ENCODE results near the gene TPGS2. TPM values are rescaled to one million over a fixed set of nuclear protein-coding genes. Genes with fewer than 3 reads are reported as not detected.

Gene TPGS2
- total and polyA plus RNA-seq, 2 of the 13 experiments (the other 11 are each of a cell fraction or from before 2014, with no cell fraction given), result 73.3 to 137 TPM

DNA sequence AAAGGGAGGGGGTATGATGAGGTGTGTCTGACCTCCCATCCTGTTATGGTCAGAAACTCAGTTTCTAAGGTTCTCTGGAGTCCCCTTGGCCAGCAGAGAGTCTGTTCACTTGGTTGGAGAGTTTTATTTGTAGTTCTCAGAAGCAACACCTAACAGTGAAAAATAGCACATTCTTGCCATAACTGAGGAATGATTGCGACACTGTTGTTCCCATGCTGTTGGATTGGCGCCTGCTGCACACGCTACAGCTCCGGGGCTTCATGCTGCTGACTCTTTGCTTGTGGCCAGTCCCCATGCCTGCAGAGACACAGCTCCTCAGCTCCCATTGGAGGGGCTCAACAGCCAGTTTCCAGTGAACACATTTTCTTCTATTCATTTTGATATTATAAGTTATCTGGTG lies 42.1 kb downstream of the TPGS2 start (continued):
- TF ChIP-seq CEBPB (IDR thresholded peaks at IDR 0.05; ENCODE audit: borderline replicate concordance, low read depth, low read length) (peak; percentile 94), ZMYM4 (CRISPR knock-in tag; IDR thresholded peaks at IDR 0.05) (0 out of 2 replicates have a peak, but pooled peaks have one; percentile 38), ZNF264 (CRISPR knock-in tag; IDR thresholded peaks at IDR 0.05) (peak; percentile 77; the same call in 1 of the 2 replicates), TARDBP (CRISPR knock-in tag; IDR thresholded peaks at IDR 0.05) (0 out of 2 replicates have a peak, but pooled peaks have one; percentile 30)
- TF ChIP-seq, protein P1, sequence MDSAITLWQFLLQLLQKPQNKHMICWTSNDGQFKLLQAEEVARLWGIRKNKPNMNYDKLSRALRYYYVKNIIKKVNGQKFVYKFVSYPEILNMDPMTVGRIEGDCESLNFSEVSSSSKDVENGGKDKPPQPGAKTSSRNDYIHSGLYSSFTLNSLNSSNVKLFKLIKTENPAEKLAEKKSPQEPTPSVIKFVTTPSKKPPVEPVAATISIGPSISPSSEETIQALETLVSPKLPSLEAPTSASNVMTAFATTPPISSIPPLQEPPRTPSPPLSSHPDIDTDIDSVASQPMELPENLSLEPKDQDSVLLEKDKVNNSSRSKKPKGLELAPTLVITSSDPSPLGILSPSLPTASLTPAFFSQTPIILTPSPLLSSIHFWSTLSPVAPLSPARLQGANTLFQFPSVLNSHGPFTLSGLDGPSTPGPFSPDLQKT (CRISPR knock-in tag; IDR thresholded peaks at IDR 0.05; ENCODE audit: borderline replicate concordance), result no peak

DNA sequence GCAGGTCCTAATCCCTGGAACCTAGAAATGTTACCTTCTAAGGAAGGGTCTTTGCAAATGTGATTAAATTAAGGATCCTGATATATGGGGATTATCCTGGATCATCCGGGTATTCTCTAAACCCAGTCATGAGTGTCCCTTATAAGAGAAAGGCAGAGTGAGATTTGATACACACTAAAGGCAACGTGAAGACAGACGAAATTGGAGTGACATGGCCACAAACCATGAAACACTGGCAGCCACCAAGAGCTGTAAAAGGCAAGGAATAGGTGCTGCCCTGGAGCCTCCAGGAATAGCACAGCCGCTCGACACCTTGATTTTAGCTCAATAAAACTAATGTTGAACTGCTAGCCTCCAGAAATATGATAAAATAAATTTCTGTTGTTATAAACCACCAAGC lies 45.0 kb downstream of the TPGS2 start:
- intact Hi-C loops (cut with micrococcal nuclease; ENCODE audit: unreplicated experiment), result no loop called here
- Histone ChIP-seq H3K27ac (ENCODE audit: extremely low read length, insufficient read depth, low read length) (no peak overlapping the region), H3K4me3 (replicated peaks in 1 of 3; ENCODE audit: insufficient read depth in 1 of 3, low read depth in 2 of 3, low read length in 3 of 3) (no peak overlapping the region), H2AFZ (ENCODE audit: low read length) (no peak overlapping the region), H3K9ac (ENCODE audit: insufficient read depth, low read depth, low read length) (no peak overlapping the region), H3K4me2 (ENCODE audit: low read depth, low read length) (no peak overlapping the region), H3K79me2 (ENCODE audit: insufficient read depth, low read length) (no peaks in the 10 kb centered on the region), H3K36me3 (replicated peaks in 1 of 2; ENCODE audit: control insufficient read depth in 1 of 2, insufficient read depth in 2 of 2, low read length in 2 of 2) (no peaks in the 10 kb centered on the region; a peak in 1 of 5 replicates), H3K9me3 (ENCODE audit: low read length) (no peaks in the 10 kb centered on the region), H4K20me1 (ENCODE audit: insufficient read depth, low read length) (no peaks in the 10 kb centered on the region), H3K4me1 (ENCODE audit: insufficient read depth, low read length) (peaks cover 9% of the 10 kb centered on the region), H3K27me3 (ENCODE audit: control insufficient read depth in 1 of 2, insufficient read depth in 2 of 2, low read length in 2 of 2) (no peaks in the 10 kb centered on the region)
- FAIRE-seq, result no peak
- no TSS peak for BruUV-seq (replicated peaks)
- 91% methylated on average over 5 of the region's 5 CpGs for WGBS (ENCODE audit: low lambda C conversion rate)
- ChIA-PET POLR2A (no interaction called here), CTCF (ENCODE audit: low intra/inter-chr PET ratio, low total read pairs) (no interaction called here)
- in situ Hi-C loops (cut with HindIII; ENCODE audit: extremely low pct_ligation_motif_present, low pct_unique_long_range_greater_than_20kb), result no loop called here
- no peak for ATAC-seq
- no peak for DNase-seq (ENCODE audit: low spot score)
- TF ChIP-seq MIXL1 (CRISPR knock-in tag; IDR thresholded peaks at IDR 0.05) (no peak), HMG20A (CRISPR knock-in tag; IDR thresholded peaks at IDR 0.05; ENCODE audit: borderline replicate concordance) (no peak), RFX5 (IDR thresholded peaks at IDR 0.05; ENCODE audit: low read depth, low read length) (no peak), ZNF274 (CRISPR knock-in tag; IDR thresholded peaks at IDR 0.05) (no peak), ZFP36L2 (CRISPR knock-in tag; IDR thresholded peaks at IDR 0.05) (no peak), MAFG (CRISPR knock-in tag; IDR thresholded peaks at IDR 0.05) (no peak), AHR (CRISPR knock-in tag; IDR thresholded peaks at IDR 0.05) (no peak)
- TF ChIP-seq, protein P2, sequence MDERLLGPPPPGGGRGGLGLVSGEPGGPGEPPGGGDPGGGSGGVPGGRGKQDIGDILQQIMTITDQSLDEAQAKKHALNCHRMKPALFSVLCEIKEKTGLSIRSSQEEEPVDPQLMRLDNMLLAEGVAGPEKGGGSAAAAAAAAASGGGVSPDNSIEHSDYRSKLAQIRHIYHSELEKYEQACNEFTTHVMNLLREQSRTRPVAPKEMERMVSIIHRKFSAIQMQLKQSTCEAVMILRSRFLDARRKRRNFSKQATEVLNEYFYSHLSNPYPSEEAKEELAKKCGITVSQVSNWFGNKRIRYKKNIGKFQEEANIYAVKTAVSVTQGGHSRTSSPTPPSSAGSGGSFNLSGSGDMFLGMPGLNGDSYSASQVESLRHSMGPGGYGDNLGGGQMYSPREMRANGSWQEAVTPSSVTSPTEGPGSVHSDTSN (CRISPR knock-in tag; IDR thresholded peaks at IDR 0.05), result no peak
- TF ChIP-seq, protein P3, sequence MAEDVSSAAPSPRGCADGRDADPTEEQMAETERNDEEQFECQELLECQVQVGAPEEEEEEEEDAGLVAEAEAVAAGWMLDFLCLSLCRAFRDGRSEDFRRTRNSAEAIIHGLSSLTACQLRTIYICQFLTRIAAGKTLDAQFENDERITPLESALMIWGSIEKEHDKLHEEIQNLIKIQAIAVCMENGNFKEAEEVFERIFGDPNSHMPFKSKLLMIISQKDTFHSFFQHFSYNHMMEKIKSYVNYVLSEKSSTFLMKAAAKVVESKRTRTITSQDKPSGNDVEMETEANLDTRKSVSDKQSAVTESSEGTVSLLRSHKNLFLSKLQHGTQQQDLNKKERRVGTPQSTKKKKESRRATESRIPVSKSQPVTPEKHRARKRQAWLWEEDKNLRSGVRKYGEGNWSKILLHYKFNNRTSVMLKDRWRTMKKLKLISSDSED (CRISPR knock-in tag; IDR thresholded peaks at IDR 0.05), result no peak
- TF ChIP-seq, protein P4, sequence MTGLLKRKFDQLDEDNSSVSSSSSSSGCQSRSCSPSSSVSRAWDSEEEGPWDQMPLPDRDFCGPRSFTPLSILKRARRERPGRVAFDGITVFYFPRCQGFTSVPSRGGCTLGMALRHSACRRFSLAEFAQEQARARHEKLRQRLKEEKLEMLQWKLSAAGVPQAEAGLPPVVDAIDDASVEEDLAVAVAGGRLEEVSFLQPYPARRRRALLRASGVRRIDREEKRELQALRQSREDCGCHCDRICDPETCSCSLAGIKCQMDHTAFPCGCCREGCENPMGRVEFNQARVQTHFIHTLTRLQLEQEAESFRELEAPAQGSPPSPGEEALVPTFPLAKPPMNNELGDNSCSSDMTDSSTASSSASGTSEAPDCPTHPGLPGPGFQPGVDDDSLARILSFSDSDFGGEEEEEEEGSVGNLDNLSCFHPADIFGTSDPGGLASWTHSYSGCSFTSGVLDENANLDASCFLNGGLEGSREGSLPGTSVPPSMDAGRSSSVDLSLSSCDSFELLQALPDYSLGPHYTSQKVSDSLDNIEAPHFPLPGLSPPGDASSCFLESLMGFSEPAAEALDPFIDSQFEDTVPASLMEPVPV (CRISPR knock-in tag; IDR thresholded peaks at IDR 0.05), result no peak
- TF ChIP-seq, protein P5, sequence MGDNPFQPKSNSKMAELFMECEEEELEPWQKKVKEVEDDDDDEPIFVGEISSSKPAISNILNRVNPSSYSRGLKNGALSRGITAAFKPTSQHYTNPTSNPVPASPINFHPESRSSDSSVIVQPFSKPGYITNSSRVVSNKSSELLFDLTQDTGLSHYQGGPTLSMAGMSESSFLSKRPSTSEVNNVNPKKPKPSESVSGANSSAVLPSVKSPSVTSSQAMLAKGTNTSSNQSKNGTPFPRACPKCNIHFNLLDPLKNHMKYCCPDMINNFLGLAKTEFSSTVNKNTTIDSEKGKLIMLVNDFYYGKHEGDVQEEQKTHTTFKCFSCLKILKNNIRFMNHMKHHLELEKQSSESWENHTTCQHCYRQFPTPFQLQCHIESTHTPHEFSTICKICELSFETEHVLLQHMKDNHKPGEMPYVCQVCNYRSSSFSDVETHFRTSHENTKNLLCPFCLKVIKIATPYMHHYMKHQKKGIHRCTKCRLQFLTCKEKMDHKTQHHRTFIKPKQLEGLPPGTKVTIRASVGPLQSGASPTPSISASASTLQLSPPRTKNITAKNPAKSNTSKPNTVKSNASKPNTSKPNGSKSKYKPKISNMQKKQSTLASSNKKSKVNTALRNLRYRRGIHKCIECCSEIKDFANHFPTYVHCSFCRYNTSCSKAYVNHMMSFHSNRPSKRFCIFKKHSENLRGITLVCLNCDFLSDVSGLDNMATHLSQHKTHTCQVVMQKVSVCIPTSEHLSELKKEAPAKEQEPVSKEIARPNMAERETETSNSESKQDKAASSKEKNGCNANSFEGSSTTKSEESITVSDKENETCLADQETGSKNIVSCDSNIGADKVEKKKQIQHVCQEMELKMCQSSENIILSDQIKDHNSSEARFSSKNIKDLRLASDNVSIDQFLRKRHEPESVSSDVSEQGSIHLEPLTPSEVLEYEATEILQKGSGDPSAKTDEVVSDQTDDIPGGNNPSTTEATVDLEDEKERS (CRISPR knock-in tag; IDR thresholded peaks at IDR 0.05), result no peak
